ENCODE data around the gene ORM2. TPM values are rescaled to one million over a fixed set of nuclear protein-coding genes. Genes with fewer than 3 reads are reported as not detected.

Gene ORM2
- total and polyA plus RNA-seq, 9 of the 15 experiments (the other 6 are each of a cell fraction or from before 2014, with no cell fraction given), result 0.98 TPM; not detected in 8

DNA sequence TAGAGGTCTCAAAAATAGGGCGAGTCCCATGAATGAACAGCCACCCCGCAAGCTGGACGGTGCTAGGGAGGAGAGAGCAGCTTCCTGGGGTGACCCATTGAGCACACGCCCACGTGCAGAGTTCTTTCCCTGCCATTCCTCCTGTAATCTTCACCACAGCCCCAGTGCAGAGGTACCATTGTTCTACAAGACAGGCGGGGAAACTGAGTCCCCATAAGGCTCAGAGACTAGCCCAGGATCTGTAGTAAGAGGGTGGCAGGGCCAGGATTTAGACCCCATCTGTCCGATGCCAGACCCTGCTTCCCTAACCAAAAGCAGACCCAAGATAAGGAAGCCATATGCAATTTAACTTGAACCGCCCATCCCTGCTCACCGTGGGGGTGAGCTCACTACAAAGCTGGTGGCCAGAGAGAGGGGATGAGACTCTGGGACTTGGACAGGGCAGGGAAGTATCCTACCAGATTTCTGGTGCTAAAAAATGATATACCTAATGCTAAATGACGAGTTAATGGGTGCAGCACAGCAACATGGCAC is 43.5 kb upstream of the ORM2 start:
- no peaks in the 10 kb centered on the region for H3K9me1 ChIP-seq (ENCODE audit: control insufficient read depth, insufficient read depth, low read length)
- no peaks in the 10 kb centered on the region for H3K79me2 ChIP-seq (ENCODE audit: control insufficient read depth, insufficient read depth, low read length)
- DNase-seq (ENCODE audit: extremely low read depth in 1 of 4, low spot score in 3 of 4) (no peak), ATAC-seq (no peak), FAIRE-seq (no peak)
- peaks cover 13% of the 10 kb centered on the region; the same call in 1 of the 2 replicates for H4K20me1 ChIP-seq (replicated peaks; ENCODE audit: control insufficient read depth, insufficient read depth, low read length)
- intact Hi-C loops (cut with micrococcal nuclease) (no loop called here), in situ Hi-C loops (cut with MboI) (loop anchor here (10.0 kb wide), 3 partner anchors 131 to 601 kb away; partner anchors contain the start of gene COL27A1)
- no peak overlapping the region for H3K9ac ChIP-seq (ENCODE audit: insufficient read depth in 1 of 2, low read depth in 2 of 2, low read length in 2 of 2)
- TF ChIP-seq ZNF133 (CRISPR knock-in tag; IDR thresholded peaks at IDR 0.05), result no peak
- CTCF ChIA-PET (ENCODE audit: low intra/inter-chr PET ratio), result no interaction called here
- H3K4me2 ChIP-seq (ENCODE audit: insufficient read depth, low read length), result no peak overlapping the region
- no peaks in the 10 kb centered on the region for H3K36me3 ChIP-seq (ENCODE audit: control insufficient read depth, insufficient read depth, low read length)
- H3K27ac ChIP-seq (ENCODE audit: extremely low read depth, low read depth, low read length), result no peak overlapping the region
- H3K4me1 ChIP-seq (replicated peaks in 1 of 2; ENCODE audit: control insufficient read depth in 2 of 2, insufficient read depth in 2 of 2, low read length in 2 of 2), result peaks cover 0 to 4% of the 10 kb centered on the region in 2 experiments; a peak in 2 of 5 replicates
- POLR2A ChIA-PET, result interaction anchor here (0.6 kb wide), 1 partner anchor 283 kb away, joined by 3 read pairs; no protein-coding TSS in a partner anchor
- H3K27me3 ChIP-seq (ENCODE audit: control insufficient read depth in 2 of 2, insufficient read depth in 2 of 2, low read length in 2 of 2), result peaks cover 7 to 58% of the 10 kb centered on the region in 2 experiments
- no peak overlapping the region for H3K4me3 ChIP-seq
- BruUV-seq (replicated peaks), result no TSS peak
- H2AFZ ChIP-seq (ENCODE audit: low read depth, low read length), result no peak overlapping the region
- no peaks in the 10 kb centered on the region for H3K9me3 ChIP-seq (replicated peaks; ENCODE audit: control insufficient read depth, insufficient read depth, low read depth, low read length)
- WGBS (ENCODE audit: insufficient coverage, low coverage, missing lambda C conversion rate), result 4% methylated on average over 10 of the region's 10 CpGs

DNA sequence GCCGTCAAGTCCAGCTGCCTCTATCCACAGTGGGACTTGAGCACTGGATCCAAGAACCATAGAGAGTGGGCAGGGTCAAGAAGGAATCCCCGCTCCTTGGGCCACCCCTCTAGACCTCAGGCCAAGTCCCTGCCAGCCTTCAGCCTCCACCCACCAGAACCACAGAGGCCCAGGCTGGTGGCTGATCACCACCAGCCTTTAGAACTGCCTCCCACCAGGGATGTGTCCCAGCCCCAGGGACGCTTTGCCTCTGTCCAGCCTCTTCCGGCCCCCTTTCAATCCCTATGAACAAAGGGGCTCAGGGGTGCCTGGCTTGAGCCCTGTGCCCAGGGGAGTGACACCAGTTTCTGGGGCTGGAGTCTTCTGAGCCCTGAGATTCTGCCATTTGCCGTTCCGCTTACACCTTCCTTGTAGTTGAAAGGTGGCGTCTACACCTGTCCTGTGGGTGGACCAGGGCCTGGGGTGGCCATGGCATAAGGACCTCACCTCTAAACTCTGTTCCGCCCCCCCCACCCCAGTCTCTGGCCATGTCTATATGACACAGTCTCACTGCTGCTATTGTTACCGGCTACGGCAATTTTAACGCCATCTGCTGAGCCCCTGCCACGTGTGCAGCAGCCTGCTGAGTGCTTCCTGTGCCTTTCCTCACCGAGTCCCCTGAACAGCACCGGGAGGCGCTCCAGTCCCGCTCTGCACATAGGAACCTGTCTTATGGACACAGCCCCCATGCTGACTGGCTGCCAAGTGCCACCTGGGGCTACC is 42.5 kb upstream of the ORM2 start:
- ChIA-PET CTCF (ENCODE audit: low intra/inter-chr PET ratio) (no interaction called here), POLR2A (interaction anchor here (1.0 kb wide), 1 partner anchor 25 kb away, joined by 3 read pairs; no protein-coding TSS in a partner anchor)
- in situ Hi-C loops (cut with MboI), result loop anchor here (10.0 kb wide), 3 partner anchors 132 to 602 kb away; partner anchors contain the start of gene COL27A1
- DNase-seq (ENCODE audit: extremely low read depth in 1 of 4, low spot score in 3 of 4) (no peak), ATAC-seq (no peak), FAIRE-seq (no peak)
- Histone ChIP-seq H4K20me1 (replicated peaks; ENCODE audit: control insufficient read depth, insufficient read depth, low read length) (peaks cover 6% of the 10 kb centered on the region; the same call in 1 of the 2 replicates), H3K36me3 (ENCODE audit: control insufficient read depth, insufficient read depth, low read length) (no peaks in the 10 kb centered on the region), H3K4me1 (replicated peaks in 1 of 2; ENCODE audit: control insufficient read depth in 2 of 2, insufficient read depth in 2 of 2, low read length in 2 of 2) (peaks cover 0 to 4% of the 10 kb centered on the region in 2 experiments; a peak in 2 of 5 replicates), H3K79me2 (ENCODE audit: control insufficient read depth, insufficient read depth, low read length) (no peaks in the 10 kb centered on the region), H3K27me3 (ENCODE audit: control insufficient read depth in 2 of 2, insufficient read depth in 2 of 2, low read length in 2 of 2) (peaks cover 0 to 51% of the 10 kb centered on the region in 2 experiments; a peak in 2 of 5 replicates), H2AFZ (ENCODE audit: low read depth, low read length) (no peak overlapping the region), H3K9me1 (ENCODE audit: control insufficient read depth, insufficient read depth, low read length) (no peaks in the 10 kb centered on the region), H3K27ac (ENCODE audit: extremely low read depth, low read depth, low read length) (no peak overlapping the region), H3K4me2 (ENCODE audit: insufficient read depth, low read length) (no peak overlapping the region), H3K4me3 (no peak overlapping the region), H3K9me3 (replicated peaks; ENCODE audit: control insufficient read depth, insufficient read depth, low read depth, low read length) (no peaks in the 10 kb centered on the region), H3K9ac (ENCODE audit: insufficient read depth in 1 of 2, low read depth in 2 of 2, low read length in 2 of 2) (no peak overlapping the region)
- BruUV-seq (replicated peaks), result no TSS peak
- intact Hi-C loops (cut with micrococcal nuclease), result no loop called here
- no peak for TF ChIP-seq OTX1 (CRISPR knock-in tag; IDR thresholded peaks at IDR 0.05)
- TF ChIP-seq, protein P1, sequence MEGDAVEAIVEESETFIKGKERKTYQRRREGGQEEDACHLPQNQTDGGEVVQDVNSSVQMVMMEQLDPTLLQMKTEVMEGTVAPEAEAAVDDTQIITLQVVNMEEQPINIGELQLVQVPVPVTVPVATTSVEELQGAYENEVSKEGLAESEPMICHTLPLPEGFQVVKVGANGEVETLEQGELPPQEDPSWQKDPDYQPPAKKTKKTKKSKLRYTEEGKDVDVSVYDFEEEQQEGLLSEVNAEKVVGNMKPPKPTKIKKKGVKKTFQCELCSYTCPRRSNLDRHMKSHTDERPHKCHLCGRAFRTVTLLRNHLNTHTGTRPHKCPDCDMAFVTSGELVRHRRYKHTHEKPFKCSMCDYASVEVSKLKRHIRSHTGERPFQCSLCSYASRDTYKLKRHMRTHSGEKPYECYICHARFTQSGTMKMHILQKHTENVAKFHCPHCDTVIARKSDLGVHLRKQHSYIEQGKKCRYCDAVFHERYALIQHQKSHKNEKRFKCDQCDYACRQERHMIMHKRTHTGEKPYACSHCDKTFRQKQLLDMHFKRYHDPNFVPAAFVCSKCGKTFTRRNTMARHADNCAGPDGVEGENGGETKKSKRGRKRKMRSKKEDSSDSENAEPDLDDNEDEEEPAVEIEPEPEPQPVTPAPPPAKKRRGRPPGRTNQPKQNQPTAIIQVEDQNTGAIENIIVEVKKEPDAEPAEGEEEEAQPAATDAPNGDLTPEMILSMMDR (IDR thresholded peaks at IDR 0.05 in 2 of 3, conservative IDR thresholded peaks at IDR 0.05 in 1 of 3; ENCODE audit: insufficient read depth in 2 of 3, low read depth in 1 of 3, low read length in 3 of 3), result peak in 1 of 3 experiments; percentile 7; a peak in 1 of 6 replicates
- WGBS (ENCODE audit: insufficient coverage, low coverage, missing lambda C conversion rate), result 1% methylated on average over 15 of the region's 16 CpGs

All from K562 (cell line).